Endodermal cell (in vitro differentiated cells): ENCODE measurements around the gene SLFN13. TPM values are rescaled to one million over a fixed set of nuclear protein-coding genes. Genes with fewer than 3 reads are reported as not detected.
"Not testable (repeated sequence)": the region's sequence is repeated elsewhere in the genome, so short reads cannot be mapped to it uniquely, and the experiment has no call there.

Experiments used
- DNase-seq: peaks from one replicate; pipeline ENCODE4 v3.0.0-alpha.2; 2017
- H3K27ac ChIP-seq: 2 replicates; pipeline ENCODE4 v1.5.1; 2013; ENCODE audit warnings: mild to moderate bottlenecking, low read depth, low read length, moderate library complexity
- H3K27me3 ChIP-seq: 2 replicates; pipeline ENCODE4 v1.6.1; 2013; ENCODE audit warnings: mild to moderate bottlenecking, low read length, moderate library complexity; ENCODE audit not compliant: insufficient read depth, control insufficient read depth, poor library complexity, severe bottlenecking
- H3K36me3 ChIP-seq: 2 replicates; pipeline ENCODE4 v1.7.0; 2013; ENCODE audit warnings: mild to moderate bottlenecking, low read length, moderate library complexity; ENCODE audit not compliant: control insufficient read depth, insufficient read depth
- H3K4me1 ChIP-seq: one replicate; pipeline ENCODE4 v1.7.0; 2013; ENCODE audit warnings: low read length; ENCODE audit not compliant: control insufficient read depth, insufficient read depth
- H3K4me3 ChIP-seq: 2 replicates; pipeline ENCODE4 v1.5.1; 2013; ENCODE audit warnings: mild to moderate bottlenecking, low read length, moderate library complexity
- H3K9ac ChIP-seq: 2 replicates; pipeline ENCODE4 v1.6.1; 2013; ENCODE audit warnings: mild to moderate bottlenecking, low read length, moderate library complexity; ENCODE audit not compliant: poor library complexity, severe bottlenecking; ENCODE audit errors: extremely low read depth
- H3K9me3 ChIP-seq: 2 replicates; pipeline ENCODE4 v1.6.1; 2013; ENCODE audit warnings: mild to moderate bottlenecking, low read length, moderate library complexity; ENCODE audit not compliant: control insufficient read depth
- H3K27ac Mint-ChIP-seq: 2 replicates; pipeline ENCODE4 v1.8.0; 2020; ENCODE audit warnings: mixed read lengths
- H3K27me3 Mint-ChIP-seq: 2 replicates; pipeline ENCODE4 v1.8.0; 2021; ENCODE audit warnings: mild to moderate bottlenecking, mixed read lengths; ENCODE audit not compliant: insufficient read depth
- H3K36me3 Mint-ChIP-seq: 2 replicates; pipeline ENCODE4 v1.8.0; 2020; ENCODE audit warnings: low read depth, mixed read lengths
- H3K4me1 Mint-ChIP-seq: 2 replicates; pipeline ENCODE4 v1.8.0; 2020; ENCODE audit warnings: mixed read lengths
- H3K4me3 Mint-ChIP-seq: 2 replicates; pipeline ENCODE4 v1.8.0; 2020; ENCODE audit warnings: mild to moderate bottlenecking, moderate library complexity, mixed read lengths
- H3K9me3 Mint-ChIP-seq: 2 replicates; pipeline ENCODE4 v1.8.0; 2020; ENCODE audit warnings: mild to moderate bottlenecking, mixed read lengths
- CTCF ChIP-seq: fragments of 200-600 bp; sonication (generic); conservative IDR thresholded peaks from 2 replicates; pipeline ENCODE4 v1.5.0; 2021; ENCODE audit warnings: antibody characterized with exemption, mild to moderate bottlenecking
- WGBS, 2 experiments: methylation state at CpG; one replicate each; pipeline versions ENCODE4 v1.1.5 to v1.1.7; 2013; ENCODE audit warnings: missing lambda C conversion rate in 2 of 2, mixed read lengths in 1 of 2; ENCODE audit not compliant: insufficient coverage in 1 of 2, insufficient read length in 1 of 2; 5-methylcytosine and 5-hydroxymethylcytosine counted together
- total RNA-seq, 2 donors: library from RNA; stranded (reverse); fragmentation: NEBNext Ultra II Directional in 1 of 2; extraction: Animal tissue kit (Norgen Biotek cat#: 25700) in 1 of 2; gene quantifications; 2 replicates in 1 of 2; 3 replicates in 1 of 2; pipeline ENCODE4 v1.2.1, GENCODE V29; 2021

The SLFN13 gene
- total RNA-seq, 2 donors from 2014 or later = 27.4 to 58.7 TPM

- Histone ChIP-seq H3K27ac (no peak overlapping the region), H3K9ac (no peak overlapping the region), H3K4me3 (no peak overlapping the region), H3K36me3 (no peaks in the 10 kb centered on the region), H3K4me1 (no peaks in the 10 kb centered on the region), H3K9me3 (no peaks in the 10 kb centered on the region), H3K27me3 (peaks cover 13% of the 10 kb centered on the region)
- Mint-ChIP-seq H3K4me3 (no peak overlapping the region), H3K27me3 (peaks cover 13% of the 10 kb centered on the region), H3K9me3 (peaks cover 2% of the 10 kb centered on the region), H3K27ac (no peak overlapping the region), H3K4me1 (no peaks in the 10 kb centered on the region), H3K36me3 (no peaks in the 10 kb centered on the region)
- no peak for DNase-seq
- WGBS, 2 experiments = 100% methylated on average over 1 of the region's 1 CpG; no CpG with 5 or more reads in 1 of the 2 experiments
- TF ChIP-seq CTCF = no peak
Observed at GRCh38 chr17:35406568-35406967, 42.0 kb downstream of the SLFN13 start.

- H3K4me1 Mint-ChIP-seq = no peaks in the 10 kb centered on the region
- Histone ChIP-seq H3K4me3 (no peak overlapping the region), H3K36me3 (no peaks in the 10 kb centered on the region), H3K9me3 (no peaks in the 10 kb centered on the region), H3K9ac (no peak overlapping the region), H3K27me3 (peaks cover 17% of the 10 kb centered on the region), H3K4me1 (no peaks in the 10 kb centered on the region), H3K27ac (no peak overlapping the region)
- no peak overlapping the region for H3K4me3 Mint-ChIP-seq
- 86% methylated on average over 1 of the region's 1 CpG; no CpG with 5 or more reads in 1 of the 2 experiments for WGBS, 2 experiments
- no peak for TF ChIP-seq CTCF
- no peaks in the 10 kb centered on the region for H3K36me3 Mint-ChIP-seq
- no peak for DNase-seq
- H3K9me3 Mint-ChIP-seq = peaks cover 2% of the 10 kb centered on the region
- H3K27ac Mint-ChIP-seq = no peak overlapping the region
- peaks cover 27% of the 10 kb centered on the region for H3K27me3 Mint-ChIP-seq
Observed at GRCh38 chr17:35404360-35404759, 44.2 kb downstream of the SLFN13 start.

GRCh38 chr17:35393783-35394182, 54.8 kb downstream of the SLFN13 start:
- not testable (repeated sequence) for H3K36me3 Mint-ChIP-seq, H3K9ac ChIP-seq, H3K4me3 Mint-ChIP-seq, H3K4me1 ChIP-seq, H3K27me3 ChIP-seq, H3K4me1 Mint-ChIP-seq, H3K4me3 ChIP-seq, H3K9me3 ChIP-seq, DNase-seq, H3K36me3 ChIP-seq, H3K27me3 Mint-ChIP-seq, H3K27ac Mint-ChIP-seq, H3K27ac ChIP-seq
- WGBS, 2 experiments = 92 to 93% methylated on average over 9 to 13 of the region's 13 CpGs
- peaks cover 26% of the 10 kb centered on the region for H3K9me3 Mint-ChIP-seq

GRCh38 chr17:35390663-35391062, 57.9 kb downstream of the SLFN13 start:
- no peak overlapping the region for H3K9ac ChIP-seq
- H3K4me1 ChIP-seq = no peaks in the 10 kb centered on the region
- Mint-ChIP-seq H3K36me3 (peaks cover 4% of the 10 kb centered on the region), H3K27ac (no peak overlapping the region), H3K9me3 (peaks cover 21% of the 10 kb centered on the region), H3K27me3 (peaks cover 2% of the 10 kb centered on the region), H3K4me1 (peaks cover 4% of the 10 kb centered on the region), H3K4me3 (no peak overlapping the region)
- no peak overlapping the region for H3K4me3 ChIP-seq
- H3K27ac ChIP-seq = no peak overlapping the region
- 98 to 100% methylated on average over 1 of the region's 2 CpGs for WGBS, 2 experiments
- no peaks in the 10 kb centered on the region for H3K27me3 ChIP-seq
- peaks cover 8% of the 10 kb centered on the region for H3K9me3 ChIP-seq
- no peak for DNase-seq
- no peaks in the 10 kb centered on the region for H3K36me3 ChIP-seq
- TF ChIP-seq CTCF = no peak
